Ishikawa (cell line): ENCODE results near the gene RPL3.

Experiments used
- CEBPB ChIP-seq: IDR thresholded peaks from 2 replicates; pipeline ENCODE4 v1.6.1; 2012
- EP300 ChIP-seq: IDR thresholded peaks from 2 replicates; pipeline ENCODE4 v1.6.1; 2012; ENCODE audit warnings: borderline replicate concordance
- FOXM1 ChIP-seq: IDR thresholded peaks from 2 replicates; pipeline ENCODE4 v1.6.1; 2012; ENCODE audit warnings: low read depth, borderline replicate concordance
- MAX ChIP-seq: IDR thresholded peaks from 2 replicates; pipeline ENCODE4 v1.6.1; 2012
- NFIC ChIP-seq: IDR thresholded peaks from 2 replicates; pipeline ENCODE4 v1.6.1; 2012
- RAD21 ChIP-seq: IDR thresholded peaks from 2 replicates; pipeline ENCODE4 v1.6.1; 2012; ENCODE audit warnings: low read depth
- REST ChIP-seq: IDR thresholded peaks from 2 replicates; pipeline ENCODE4 v1.6.1; 2012; ENCODE audit warnings: low read depth, mild to moderate bottlenecking
- TAF1 ChIP-seq: IDR thresholded peaks from 2 replicates; pipeline ENCODE4 v1.6.1; 2012; ENCODE audit warnings: low read depth, mild to moderate bottlenecking
- TEAD4 ChIP-seq: IDR thresholded peaks from 2 replicates; pipeline ENCODE4 v1.6.1; 2012

GRCh38 chr22:39367035-39367434 lies 47.6 kb upstream of the RPL3 start:
- TF ChIP-seq TEAD4 (no peak), TAF1 (no peak), RAD21 (no peak), CEBPB (no peak), EP300 (no peak), MAX (no peak), FOXM1 (no peak), REST (no peak), NFIC (no peak)
